NCI-H2171 treated with DMSO at 0.1 percent for 48 hours (cell line): ENCODE results near the gene GGA1.
"Not testable (repeated sequence)": the region's sequence is repeated elsewhere in the genome, so short reads cannot be mapped to it uniquely, and the experiment has no call there.

Experiments used
- DNase-seq: peaks from one replicate; lab custom pipeline; 2025; lab: John Stamatoyannopoulos, UW

The GGA1 gene

GRCh38 chr22:37570661-37570976 is 38.0 kb upstream of the GGA1 start:
- DNase-seq: no peak

GRCh38 chr22:37571258-37571991 is 37.2 kb upstream of the GGA1 start:
- no peak for DNase-seq

GRCh38 chr22:37571992-37572373 is 36.7 kb upstream of the GGA1 start:
- no peak for DNase-seq

GRCh38 chr22:37575490-37576003 is 33.1 kb upstream of the GGA1 start:
- no peak for DNase-seq

GRCh38 chr22:37578002-37578401 is 30.6 kb upstream of the GGA1 start:
- DNase-seq: no peak

GRCh38 chr22:37581504-37581903 is 27.1 kb upstream of the GGA1 start:
- DNase-seq: no peak

- no peak for DNase-seq
Observed at GRCh38 chr22:37582526-37582925, 26.1 kb upstream of the GGA1 start.

GRCh38 chr22:37588546-37589215 is 20.0 kb upstream of the GGA1 start:
- DNase-seq: no peak

- no peak for DNase-seq
Observed at GRCh38 chr22:37589636-37590035, 19.0 kb upstream of the GGA1 start.

- DNase-seq: not testable (repeated sequence)
Observed at GRCh38 chr22:37591081-37591480, 17.6 kb upstream of the GGA1 start.

- DNase-seq: no peak
Observed at GRCh38 chr22:37591823-37592404, 16.7 kb upstream of the GGA1 start.

- DNase-seq: no peak
Observed at GRCh38 chr22:37594237-37594636, 14.4 kb upstream of the GGA1 start.

GRCh38 chr22:37599153-37599552 is 9.5 kb upstream of the GGA1 start:
- DNase-seq: peak; percentile 56

- no peak for DNase-seq
Observed at GRCh38 chr22:37601203-37601539, 7.5 kb upstream of the GGA1 start.

- DNase-seq: no peak
Observed at GRCh38 chr22:37601540-37602442, 6.8 kb upstream of the GGA1 start.

GRCh38 chr22:37602546-37603277 is 5.9 kb upstream of the GGA1 start:
- not testable (repeated sequence) for DNase-seq

GRCh38 chr22:37604074-37604473 is 4.6 kb upstream of the GGA1 start:
- no peak for DNase-seq

GRCh38 chr22:37604875-37605274 is 3.8 kb upstream of the GGA1 start:
- DNase-seq: no peak

GRCh38 chr22:37607010-37607934 is 1.4 kb upstream of the GGA1 start:
- peak; percentile 92 for DNase-seq

GRCh38 chr22:37607935-37608476 is 628 bp upstream of the GGA1 start:
- DNase-seq: no peak
